ENCODE measurements around the gene KCNK17. TPM values are rescaled to one million over a fixed set of nuclear protein-coding genes. Genes with fewer than 3 reads are reported as not detected.

The KCNK17 gene
- under 1 TPM; 0.37 to 0.47 TPM for total RNA-seq
- polyA plus RNA-seq (ENCODE audit: insufficient read depth, low read depth, low replicate concordance): 0.32 TPM
- long read RNA-seq, donor 1: 0 reads
- long read RNA-seq, donor 2: 0 reads

GRCh38 chr6:39314273-39314795 lies at the start of gene KCNK17:
Gene KCNK17 (minus strand): TSS chr6:39314419. CDS start chr6:39314320, 99 bp downstream.
- Histone ChIP-seq H3K4me3 (peak within 1 kb of the TSS; percentile 39 to 57), H3K27me3 (no peaks in the 10 kb centered on the region), H3K36me3 (ENCODE audit: low read depth, missing control alignments) (no peaks in the 10 kb centered on the region), H3K27ac (no peak within 1 kb of the TSS), H3K9me3 (no peaks in the 10 kb centered on the region), H3K4me1 (peaks cover 9% of the 10 kb centered on the region)
- intact Hi-C loops (cut with DNase I; ENCODE audit: low total_unique reads): no loop called here
- TF ChIP-seq, protein P1, sequence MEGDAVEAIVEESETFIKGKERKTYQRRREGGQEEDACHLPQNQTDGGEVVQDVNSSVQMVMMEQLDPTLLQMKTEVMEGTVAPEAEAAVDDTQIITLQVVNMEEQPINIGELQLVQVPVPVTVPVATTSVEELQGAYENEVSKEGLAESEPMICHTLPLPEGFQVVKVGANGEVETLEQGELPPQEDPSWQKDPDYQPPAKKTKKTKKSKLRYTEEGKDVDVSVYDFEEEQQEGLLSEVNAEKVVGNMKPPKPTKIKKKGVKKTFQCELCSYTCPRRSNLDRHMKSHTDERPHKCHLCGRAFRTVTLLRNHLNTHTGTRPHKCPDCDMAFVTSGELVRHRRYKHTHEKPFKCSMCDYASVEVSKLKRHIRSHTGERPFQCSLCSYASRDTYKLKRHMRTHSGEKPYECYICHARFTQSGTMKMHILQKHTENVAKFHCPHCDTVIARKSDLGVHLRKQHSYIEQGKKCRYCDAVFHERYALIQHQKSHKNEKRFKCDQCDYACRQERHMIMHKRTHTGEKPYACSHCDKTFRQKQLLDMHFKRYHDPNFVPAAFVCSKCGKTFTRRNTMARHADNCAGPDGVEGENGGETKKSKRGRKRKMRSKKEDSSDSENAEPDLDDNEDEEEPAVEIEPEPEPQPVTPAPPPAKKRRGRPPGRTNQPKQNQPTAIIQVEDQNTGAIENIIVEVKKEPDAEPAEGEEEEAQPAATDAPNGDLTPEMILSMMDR (IDR thresholded peaks at IDR 0.05): no peak
- TF ChIP-seq POLR2A (IDR thresholded peaks at IDR 0.05): no peak
- 11 to 27% methylated on average over 10 to 28 of the region's 28 CpGs for WGBS, 2 donors
- no peak for DNase-seq

- Histone ChIP-seq H3K27me3 (no peaks in the 10 kb centered on the region), H3K36me3 (ENCODE audit: low read depth, missing control alignments) (no peaks in the 10 kb centered on the region), H3K4me1 (peaks cover 15% of the 10 kb centered on the region), H3K9me3 (no peaks in the 10 kb centered on the region), H3K27ac (no peak overlapping the region), H3K4me3 (no peak overlapping the region)
- intact Hi-C loops (cut with DNase I; ENCODE audit: low total_unique reads): no loop called here
- 92 to 95% methylated on average over 6 to 8 of the region's 8 CpGs for WGBS, 2 donors
- no peak for DNase-seq
- TF ChIP-seq POLR2A (IDR thresholded peaks at IDR 0.05): no peak
- TF ChIP-seq, protein P1 (IDR thresholded peaks at IDR 0.05): no peak
Observed at GRCh38 chr6:39363280-39363679, 49.1 kb upstream of the KCNK17 start.

- Histone ChIP-seq H3K4me1 (peaks cover 10% of the 10 kb centered on the region), H3K4me3 (no peak overlapping the region), H3K36me3 (ENCODE audit: low read depth, missing control alignments) (no peaks in the 10 kb centered on the region), H3K27ac (no peak overlapping the region), H3K9me3 (no peaks in the 10 kb centered on the region), H3K27me3 (no peaks in the 10 kb centered on the region)
- intact Hi-C loops (cut with DNase I; ENCODE audit: low total_unique reads): no loop called here
- no peak for TF ChIP-seq POLR2A (IDR thresholded peaks at IDR 0.05)
- 48 to 53% methylated on average over 3 of the region's 3 CpGs for WGBS, 2 donors
- no peak for DNase-seq
Observed at GRCh38 chr6:39362487-39362865, 48.3 kb upstream of the KCNK17 start.

DNA sequence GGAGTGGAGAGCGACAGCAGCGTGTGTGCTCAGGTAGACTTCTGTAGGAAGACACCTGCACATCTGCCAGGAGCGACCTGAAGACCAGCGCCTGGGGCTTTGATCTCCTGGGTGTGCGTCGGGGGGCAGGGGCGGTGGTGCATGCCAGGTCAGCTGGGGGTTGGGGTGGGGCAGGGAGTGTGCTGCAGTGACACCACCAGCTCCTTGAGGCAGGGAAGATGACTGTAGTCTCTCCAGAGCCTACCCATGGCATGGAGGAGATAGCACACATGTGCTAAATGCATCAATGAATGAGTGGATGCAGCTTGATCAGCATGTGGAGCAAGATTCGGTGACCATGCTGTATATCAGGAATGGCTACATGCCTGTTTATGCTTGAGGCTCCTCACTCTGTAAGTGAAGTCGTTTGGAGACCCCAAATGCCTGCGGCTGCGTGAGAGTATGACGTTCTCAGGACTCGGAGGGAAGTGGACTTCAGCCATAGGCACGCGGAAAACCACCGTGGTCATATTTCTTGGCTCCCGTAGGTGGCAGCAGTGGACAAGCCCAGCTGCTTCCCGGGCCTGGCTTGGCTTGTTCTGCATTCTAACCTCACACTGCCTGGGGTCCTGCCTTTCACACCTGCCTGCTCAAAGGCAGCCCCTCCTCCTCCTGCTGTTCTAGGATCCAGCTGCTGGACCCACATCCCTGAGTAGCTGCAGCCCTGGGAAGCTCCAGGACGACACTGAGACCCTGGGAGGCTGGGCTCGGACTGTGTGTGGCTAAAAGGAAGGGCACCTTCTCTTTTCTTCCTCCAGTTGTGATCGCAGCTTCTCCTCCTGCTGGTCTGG lies 47.7 kb upstream of the KCNK17 start:
- no peak overlapping the region for H3K4me3 ChIP-seq
- DNase-seq: peak; percentile 75
- no peak overlapping the region for H3K27ac ChIP-seq
- 37 to 62% methylated on average over 16 to 21 of the region's 21 CpGs for WGBS, 2 donors
- intact Hi-C loops (cut with DNase I; ENCODE audit: low total_unique reads): no loop called here
- TF ChIP-seq, protein P1 (IDR thresholded peaks at IDR 0.05): peak; percentile 13 to 73 (median 70)
- no peak for TF ChIP-seq POLR2A (IDR thresholded peaks at IDR 0.05)
- H3K36me3 ChIP-seq (ENCODE audit: low read depth, missing control alignments): no peaks in the 10 kb centered on the region
- H3K4me1 ChIP-seq: peaks cover 6% of the 10 kb centered on the region
- no peaks in the 10 kb centered on the region for H3K9me3 ChIP-seq
- no peaks in the 10 kb centered on the region for H3K27me3 ChIP-seq

DNA sequence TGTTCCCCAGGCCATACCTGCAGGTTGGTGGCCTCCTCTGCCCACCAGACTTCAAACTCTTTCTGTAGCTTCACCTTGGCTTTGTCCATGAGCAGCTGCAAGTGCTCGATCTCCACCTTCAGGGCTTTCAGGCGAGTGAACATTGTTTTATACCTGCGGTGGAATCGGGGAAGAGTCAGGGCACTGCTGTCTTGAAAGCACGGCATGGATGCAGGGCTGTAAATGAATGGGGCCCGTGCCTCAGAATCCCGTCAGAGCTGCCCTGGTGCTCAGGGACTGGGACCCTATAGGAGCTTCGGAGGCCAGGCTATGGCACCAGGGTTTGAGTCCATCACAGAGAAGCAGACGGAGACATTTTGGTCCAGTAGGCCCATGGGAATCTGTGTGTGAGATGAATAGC lies 46.2 kb upstream of the KCNK17 start:
- Histone ChIP-seq H3K36me3 (ENCODE audit: low read depth, missing control alignments) (no peaks in the 10 kb centered on the region), H3K27me3 (no peaks in the 10 kb centered on the region), H3K27ac (no peak overlapping the region), H3K4me1 (peaks cover 5% of the 10 kb centered on the region), H3K4me3 (no peak overlapping the region), H3K9me3 (no peaks in the 10 kb centered on the region)
- intact Hi-C loops (cut with DNase I; ENCODE audit: low total_unique reads): no loop called here
- no peak for TF ChIP-seq POLR2A (IDR thresholded peaks at IDR 0.05)
- TF ChIP-seq, protein P1 (IDR thresholded peaks at IDR 0.05): no peak
- no peak for DNase-seq
- WGBS, 2 donors: 96 to 98% methylated on average over 9 of the region's 9 CpGs
